Parathyroid adenoma (tissue), 2 donors: ENCODE measurements around the gene KCNQ1.
"Not testable (repeated sequence)": the region's sequence is repeated elsewhere in the genome, so short reads cannot be mapped to it uniquely, and the experiment has no call there.

Experiments
- H2AFZ ChIP-seq: fragments of 300-600 bp; sonication (generic); one replicate; pipeline ENCODE4 v1.7.0; 2017; ENCODE audit warnings: antibody characterized with exemption, mild to moderate bottlenecking
- H3K27ac ChIP-seq: fragments of 300-600 bp; sonication (generic); one replicate; pipeline ENCODE4 v1.7.0; 2017
- H3K27me3 ChIP-seq: fragments of 300-600 bp; sonication (generic); one replicate; pipeline ENCODE4 v1.7.0; 2017; ENCODE audit warnings: low read length; ENCODE audit not compliant: control insufficient read depth, insufficient read depth
- H3K36me3 ChIP-seq: fragments of 300-600 bp; sonication (generic); one replicate; pipeline ENCODE4 v1.7.0; 2017; ENCODE audit warnings: low read length; ENCODE audit not compliant: control insufficient read depth, insufficient read depth
- H3K4me1 ChIP-seq: fragments of 300-600 bp; sonication (generic); one replicate; pipeline ENCODE4 v1.7.0; 2017; ENCODE audit warnings: control low read depth
- H3K4me2 ChIP-seq: fragments of 300-600 bp; sonication (generic); one replicate; pipeline ENCODE4 v1.7.0; 2017; ENCODE audit warnings: low read length
- H3K4me3 ChIP-seq: fragments of 300-600 bp; sonication (generic); one replicate; pipeline ENCODE4 v1.7.0; 2017; ENCODE audit warnings: low read depth, low read length
- H3K79me2 ChIP-seq: fragments of 300-600 bp; sonication (generic); one replicate; pipeline ENCODE4 v1.7.0; 2017; ENCODE audit warnings: control low read depth
- H3K9ac ChIP-seq: fragments of 300-600 bp; sonication (generic); one replicate; pipeline ENCODE4 v1.7.0; 2017; ENCODE audit warnings: mild to moderate bottlenecking
- H3K9me3 ChIP-seq: fragments of 300-600 bp; sonication (generic); one replicate; pipeline ENCODE4 v1.7.0; 2017; ENCODE audit warnings: low read length; ENCODE audit not compliant: control insufficient read depth
- CTCF ChIP-seq: fragments of 300-600 bp; sonication (generic); IDR thresholded peaks from one replicate; pipeline ENCODE4 v1.7.0; 2017; ENCODE audit warnings: antibody characterized with exemption, mild to moderate bottlenecking
- donor health status: primary hyperparathyroidism.

The KCNQ1 gene

GRCh38 chr11:2477936-2478335 is 33.1 kb downstream of the KCNQ1 start:
- Histone ChIP-seq H3K4me1 (no peaks in the 10 kb centered on the region), H3K9me3 (no peaks in the 10 kb centered on the region), H3K27ac (no peak overlapping the region), H3K79me2 (no peaks in the 10 kb centered on the region), H3K4me2 (no peak overlapping the region), H3K4me3 (no peak overlapping the region), H3K9ac (no peak overlapping the region), H2AFZ (no peak overlapping the region), H3K36me3 (no peaks in the 10 kb centered on the region), H3K27me3 (no peaks in the 10 kb centered on the region)
- no peak for TF ChIP-seq CTCF

DNA sequence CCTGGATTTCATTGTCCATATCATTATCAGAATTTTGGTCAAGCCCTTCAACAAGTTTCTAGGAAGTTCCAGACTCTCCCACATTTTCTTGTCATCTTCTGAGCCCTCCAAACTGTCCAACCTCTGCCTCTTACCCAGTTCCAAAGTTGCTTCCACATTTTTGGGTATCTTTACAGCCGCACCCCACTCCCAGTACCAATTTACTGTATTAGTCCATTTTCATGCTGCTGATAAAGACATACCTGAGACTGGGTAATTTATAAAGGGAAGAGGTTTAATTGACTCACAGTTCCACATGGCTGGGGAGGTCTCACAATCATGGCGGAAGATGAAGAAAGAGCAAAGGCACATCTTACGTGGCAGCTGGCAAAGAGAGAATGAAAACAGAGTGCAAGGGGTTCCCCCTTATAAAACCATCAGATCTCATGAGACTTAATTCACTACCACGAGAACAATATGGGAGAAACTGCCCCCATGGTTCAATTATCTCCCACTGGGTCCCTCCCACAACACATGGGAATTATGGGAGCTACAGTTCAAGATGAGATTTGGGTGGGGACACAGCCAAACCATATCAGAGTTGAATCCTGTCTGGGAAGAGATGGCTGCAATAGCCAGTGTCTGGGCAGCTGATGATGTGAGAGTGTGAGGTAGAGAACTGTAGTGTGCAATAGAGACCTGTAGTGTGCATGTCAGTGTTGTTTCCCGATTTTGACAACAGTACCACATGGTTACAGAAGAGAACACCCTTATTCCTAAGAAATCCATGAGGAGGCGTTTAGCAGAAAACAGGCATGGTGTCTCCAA is 35.5 kb downstream of the KCNQ1 start:
- not testable (repeated sequence) for H3K9me3 ChIP-seq, H3K4me2 ChIP-seq, H3K79me2 ChIP-seq, H3K9ac ChIP-seq, H3K27ac ChIP-seq, H3K4me3 ChIP-seq, H3K27me3 ChIP-seq, H3K4me1 ChIP-seq, H3K36me3 ChIP-seq, H2AFZ ChIP-seq

DNA sequence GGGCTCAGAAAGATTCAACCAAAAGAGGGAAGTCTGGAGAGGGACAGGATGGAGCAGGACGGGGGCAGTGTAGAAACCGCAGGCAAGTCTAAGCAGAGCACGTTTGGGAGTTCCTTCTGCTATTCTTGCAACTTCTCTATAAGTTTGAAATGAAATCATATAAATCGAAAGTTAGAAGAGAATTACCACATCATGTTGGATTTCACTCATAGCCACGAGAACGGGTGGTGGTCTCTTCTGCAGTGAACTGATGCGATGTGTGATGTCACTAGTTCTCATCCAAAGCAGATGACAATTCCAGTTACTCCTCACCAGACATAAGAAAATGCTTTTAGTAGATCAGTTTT is 36.0 kb downstream of the KCNQ1 start:
- TF ChIP-seq CTCF = no peak
- H3K9me3 ChIP-seq = no peaks in the 10 kb centered on the region
- no peak overlapping the region for H3K27ac ChIP-seq
- H3K79me2 ChIP-seq = no peaks in the 10 kb centered on the region
- H3K27me3 ChIP-seq = no peaks in the 10 kb centered on the region
- no peak overlapping the region for H3K4me2 ChIP-seq
- no peak overlapping the region for H2AFZ ChIP-seq
- peaks cover 3% of the 10 kb centered on the region for H3K4me1 ChIP-seq
- no peak overlapping the region for H3K9ac ChIP-seq
- H3K36me3 ChIP-seq = no peaks in the 10 kb centered on the region
- H3K4me3 ChIP-seq = no peak overlapping the region

DNA sequence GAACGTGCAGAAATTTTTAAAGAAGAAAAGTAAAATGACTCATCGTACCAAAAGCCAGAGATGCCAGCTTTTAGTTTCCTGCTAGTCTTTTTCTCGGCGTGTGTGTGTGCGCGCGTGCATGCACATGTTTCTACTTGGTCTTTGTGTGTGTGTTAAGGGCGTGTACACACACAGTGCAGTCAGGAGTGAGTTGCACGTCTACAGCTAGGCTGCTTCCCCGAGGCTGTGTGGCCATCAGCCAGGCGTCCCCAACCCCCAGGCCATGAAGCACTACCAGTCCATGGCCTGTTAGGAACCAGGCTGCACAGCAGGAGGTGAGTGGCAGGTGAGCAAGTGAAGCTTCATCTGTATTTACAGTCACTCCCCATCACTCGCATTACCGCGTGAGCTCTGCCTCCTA is 36.4 kb downstream of the KCNQ1 start:
- no peak for TF ChIP-seq CTCF
- Histone ChIP-seq H3K79me2 (no peaks in the 10 kb centered on the region), H3K27me3 (no peaks in the 10 kb centered on the region), H3K27ac (no peak overlapping the region), H3K4me3 (no peak overlapping the region), H3K36me3 (no peaks in the 10 kb centered on the region), H2AFZ (no peak overlapping the region), H3K9ac (no peak overlapping the region), H3K9me3 (no peaks in the 10 kb centered on the region), H3K4me2 (no peak overlapping the region), H3K4me1 (peaks cover 3% of the 10 kb centered on the region)

- no peak overlapping the region for H3K9ac ChIP-seq
- no peak overlapping the region for H2AFZ ChIP-seq
- no peaks in the 10 kb centered on the region for H3K36me3 ChIP-seq
- no peaks in the 10 kb centered on the region for H3K27me3 ChIP-seq
- no peak overlapping the region for H3K4me2 ChIP-seq
- no peak overlapping the region for H3K4me3 ChIP-seq
- H3K79me2 ChIP-seq = no peaks in the 10 kb centered on the region
- no peak for TF ChIP-seq CTCF
- H3K27ac ChIP-seq = no peak overlapping the region
- H3K9me3 ChIP-seq = no peaks in the 10 kb centered on the region
- H3K4me1 ChIP-seq = peaks cover 3% of the 10 kb centered on the region
Observed at GRCh38 chr11:2482204-2482603, 37.4 kb downstream of the KCNQ1 start.
